ENCODE results near the gene HRH1.
A peak's percentile ranks its signal among the peaks of the same experiment; 100 is the strongest.

Gene HRH1

GRCh38 chr3:11155341-11156025, 1.2 kb downstream of the HRH1 start:
- Histone ChIP-seq H3K27ac (ENCODE audit: poor library complexity, severe bottlenecking) (peak overlapping the region; percentile 19), H3K36me3 (ENCODE audit: low read depth) (no peaks in the 10 kb centered on the region), H3K27me3 (ENCODE audit: insufficient read depth, poor library complexity, severe bottlenecking) (no peaks in the 10 kb centered on the region), H3K4me3 (ENCODE audit: severe bottlenecking) (peak overlapping the region; percentile 77), H3K9me3 (ENCODE audit: severe bottlenecking) (no peaks in the 10 kb centered on the region), H3K4me1 (ENCODE audit: insufficient read depth, poor library complexity, severe bottlenecking) (peaks cover 16% of the 10 kb centered on the region)
- DNase-seq (ENCODE audit: low spot score), result no peak
- peak; percentile 90 for ATAC-seq (ENCODE audit: low read depth)
- TF ChIP-seq CTCF (IDR thresholded peaks at IDR 0.05; ENCODE audit: poor library complexity, severe bottlenecking), result peak; percentile 91

- peaks cover 16% of the 10 kb centered on the region for H3K4me1 ChIP-seq (ENCODE audit: insufficient read depth, poor library complexity, severe bottlenecking)
- TF ChIP-seq CTCF (IDR thresholded peaks at IDR 0.05; ENCODE audit: poor library complexity, severe bottlenecking), result no peak
- no peaks in the 10 kb centered on the region for H3K9me3 ChIP-seq (ENCODE audit: severe bottlenecking)
- H3K27ac ChIP-seq (ENCODE audit: poor library complexity, severe bottlenecking), result no peak overlapping the region
- ATAC-seq (ENCODE audit: low read depth) (no peak), DNase-seq (ENCODE audit: low spot score) (no peak)
- no peaks in the 10 kb centered on the region for H3K27me3 ChIP-seq (ENCODE audit: insufficient read depth, poor library complexity, severe bottlenecking)
- H3K36me3 ChIP-seq (ENCODE audit: low read depth), result no peaks in the 10 kb centered on the region
- no peak overlapping the region for H3K4me3 ChIP-seq (ENCODE audit: severe bottlenecking)
Measured at GRCh38 chr3:11156026-11156410, 1.7 kb downstream of the HRH1 start.

GRCh38 chr3:11157421-11157820, 3.1 kb downstream of the HRH1 start:
- TF ChIP-seq CTCF (IDR thresholded peaks at IDR 0.05; ENCODE audit: poor library complexity, severe bottlenecking), result no peak
- Histone ChIP-seq H3K36me3 (ENCODE audit: low read depth) (no peaks in the 10 kb centered on the region), H3K4me3 (ENCODE audit: severe bottlenecking) (no peak overlapping the region), H3K27me3 (ENCODE audit: insufficient read depth, poor library complexity, severe bottlenecking) (no peaks in the 10 kb centered on the region), H3K4me1 (ENCODE audit: insufficient read depth, poor library complexity, severe bottlenecking) (peaks cover 16% of the 10 kb centered on the region), H3K9me3 (ENCODE audit: severe bottlenecking) (no peaks in the 10 kb centered on the region), H3K27ac (ENCODE audit: poor library complexity, severe bottlenecking) (no peak overlapping the region)
- no peak for ATAC-seq (ENCODE audit: low read depth)
- no peak for DNase-seq (ENCODE audit: low spot score)

- no peak for DNase-seq (ENCODE audit: low spot score)
- peak; percentile 9 for TF ChIP-seq CTCF (IDR thresholded peaks at IDR 0.05; ENCODE audit: poor library complexity, severe bottlenecking)
- H3K4me3 ChIP-seq (ENCODE audit: severe bottlenecking), result no peak overlapping the region
Measured at GRCh38 chr3:11159421-11159904, 5.2 kb downstream of the HRH1 start.

GRCh38 chr3:11161666-11162065, 7.4 kb downstream of the HRH1 start:
- Histone ChIP-seq H3K4me3 (ENCODE audit: severe bottlenecking) (no peak overlapping the region), H3K9me3 (ENCODE audit: severe bottlenecking) (no peaks in the 10 kb centered on the region), H3K36me3 (ENCODE audit: low read depth) (no peaks in the 10 kb centered on the region), H3K4me1 (ENCODE audit: insufficient read depth, poor library complexity, severe bottlenecking) (peaks cover 8% of the 10 kb centered on the region), H3K27me3 (ENCODE audit: insufficient read depth, poor library complexity, severe bottlenecking) (no peaks in the 10 kb centered on the region), H3K27ac (ENCODE audit: poor library complexity, severe bottlenecking) (no peak overlapping the region)
- no peak for DNase-seq (ENCODE audit: low spot score)
- no peak for TF ChIP-seq CTCF (IDR thresholded peaks at IDR 0.05; ENCODE audit: poor library complexity, severe bottlenecking)
- ATAC-seq (ENCODE audit: low read depth), result no peak

More at GRCh38 chr3:11159421-11159904, 5.2 kb downstream of the HRH1 start:
- Histone ChIP-seq H3K27me3 (ENCODE audit: insufficient read depth, poor library complexity, severe bottlenecking) (no peaks in the 10 kb centered on the region), H3K27ac (ENCODE audit: poor library complexity, severe bottlenecking) (peak overlapping the region; percentile 47), H3K4me1 (ENCODE audit: insufficient read depth, poor library complexity, severe bottlenecking) (peaks cover 16% of the 10 kb centered on the region), H3K36me3 (ENCODE audit: low read depth) (no peaks in the 10 kb centered on the region), H3K9me3 (ENCODE audit: severe bottlenecking) (no peaks in the 10 kb centered on the region)
- ATAC-seq (ENCODE audit: low read depth), result peak; percentile 30; the same call in 2 of the 3 replicates

Data from RWPE2 (cell line).